GM18520 (cell line): ENCODE results near the gene DENND2D.

Experiments
- ATAC-seq: cut with Tn5 transposase; IDR thresholded peaks from one replicate; pipeline ENCODE4 v1.9.1; 2021; ENCODE audit not compliant: unreplicated experiment

DENND2D gene

GRCh38 chr1:111139956-111140679, 60.3 kb downstream of the DENND2D start, which contains the start of the genes CEPT1 and DRAM2:
CEPT1 (plus strand) TSS chr1:111140223; CDS start chr1:111147715, 7,492 bp downstream.
DRAM2 (minus strand) TSS chr1:111140093; CDS start chr1:111131554, 8,539 bp downstream.
- peak; percentile 75 for ATAC-seq

GRCh38 chr1:111139324-111139955, 61.0 kb downstream of the DENND2D start:
- ATAC-seq, result peak; percentile 8
